LNCaP clone FGC (cell line): ENCODE measurements around the gene EPHB3.
A peak's percentile ranks its signal among the peaks of the same experiment; 100 is the strongest.

Experiments used
- DNase-seq: peaks from one replicate; pipeline ENCODE4 v3.0.0-alpha.2; 2011; ENCODE audit warnings: low read depth
- H3K4me3 ChIP-seq: 2 replicates; pipeline ENCODE4 v1.5.1; 2011; ENCODE audit warnings: mild to moderate bottlenecking, low read depth, low read length, control low read depth
- CTCF ChIP-seq: IDR thresholded peaks from 2 replicates; pipeline ENCODE4 v1.5.1; 2012; ENCODE audit warnings: mild to moderate bottlenecking; ENCODE audit not compliant: control insufficient read depth, insufficient read depth; ENCODE audit errors: extremely low read depth

EPHB3 gene

DNA sequence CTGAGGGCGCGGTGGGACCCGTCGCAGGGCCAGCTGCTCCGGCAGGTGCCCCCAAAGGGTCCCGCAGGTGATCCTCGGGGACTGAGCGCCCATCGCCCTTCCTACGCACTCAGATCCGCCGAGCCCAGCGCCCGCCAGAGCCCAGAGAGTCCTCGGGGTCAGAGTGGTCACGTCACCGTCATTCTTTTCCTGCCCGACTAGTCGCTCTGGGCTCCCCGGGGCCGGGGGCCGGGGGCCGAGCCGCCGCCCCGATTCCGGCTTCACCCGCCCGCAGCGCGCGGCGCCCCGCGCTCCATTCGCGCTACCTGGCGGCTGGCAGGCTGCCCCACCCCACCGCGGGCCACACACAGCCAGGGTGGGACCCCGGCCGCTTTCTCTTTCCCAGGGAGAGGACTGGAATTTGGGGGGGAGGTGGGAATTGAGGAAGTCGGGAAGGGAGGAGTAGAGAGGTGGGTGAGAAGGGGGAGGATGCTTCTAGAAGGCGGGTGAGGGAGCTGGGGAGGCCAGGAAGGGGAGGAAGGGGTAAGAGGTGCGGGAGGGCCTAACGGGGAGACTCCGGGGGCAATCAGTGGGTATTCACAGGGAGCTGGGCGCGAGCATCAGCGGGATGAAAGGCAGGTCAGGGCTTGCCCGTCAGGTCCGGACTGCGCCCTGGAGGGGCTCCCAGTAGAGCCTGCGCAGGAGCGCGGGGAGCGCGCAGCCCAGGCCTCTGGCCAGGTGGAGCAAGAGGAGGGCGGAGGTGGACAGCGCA lies 36.1 kb upstream of the EPHB3 start:
- DNase-seq: no peak
- peak overlapping the region; percentile 42 for H3K4me3 ChIP-seq
- TF ChIP-seq CTCF: no peak

- H3K4me3 ChIP-seq: no peak overlapping the region
Measured at GRCh38 chr3:184526088-184526433, 35.5 kb upstream of the EPHB3 start.

DNA sequence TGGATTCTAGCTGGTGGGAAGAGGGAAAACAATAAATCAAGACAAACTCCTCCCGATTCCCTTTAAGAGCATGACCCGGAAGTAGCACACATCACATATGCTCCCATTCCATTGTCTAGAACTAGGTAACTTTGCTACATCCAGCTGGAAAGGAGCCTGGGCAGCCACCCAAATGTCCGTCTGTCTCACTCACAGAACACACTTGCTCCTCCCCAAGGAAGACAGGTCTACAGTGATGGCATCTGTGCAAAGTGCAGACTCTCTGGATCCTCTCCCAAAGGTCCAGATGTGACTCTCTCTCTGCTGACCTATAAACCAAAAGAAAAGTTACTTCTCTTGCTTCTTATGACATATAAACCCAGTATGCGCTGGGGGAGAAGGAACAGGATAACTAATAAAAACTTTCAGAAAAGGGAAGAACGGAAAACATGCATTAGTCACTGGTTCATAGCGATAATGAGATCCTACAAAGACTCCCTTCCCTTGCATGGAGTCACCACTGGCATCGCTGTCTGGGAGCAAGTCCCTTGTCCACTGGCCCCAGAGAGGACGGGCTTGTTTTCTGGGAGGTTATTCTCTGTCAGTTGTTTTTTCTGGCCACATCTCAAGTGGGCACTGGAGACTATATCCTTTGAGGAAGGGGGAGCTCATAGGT lies 29.8 kb upstream of the EPHB3 start:
- no peak for TF ChIP-seq CTCF
- DNase-seq: no peak
- no peak overlapping the region for H3K4me3 ChIP-seq

More at GRCh38 chr3:184526088-184526433, 35.5 kb upstream of the EPHB3 start:
- no peak for DNase-seq
- TF ChIP-seq CTCF: no peak

DNA sequence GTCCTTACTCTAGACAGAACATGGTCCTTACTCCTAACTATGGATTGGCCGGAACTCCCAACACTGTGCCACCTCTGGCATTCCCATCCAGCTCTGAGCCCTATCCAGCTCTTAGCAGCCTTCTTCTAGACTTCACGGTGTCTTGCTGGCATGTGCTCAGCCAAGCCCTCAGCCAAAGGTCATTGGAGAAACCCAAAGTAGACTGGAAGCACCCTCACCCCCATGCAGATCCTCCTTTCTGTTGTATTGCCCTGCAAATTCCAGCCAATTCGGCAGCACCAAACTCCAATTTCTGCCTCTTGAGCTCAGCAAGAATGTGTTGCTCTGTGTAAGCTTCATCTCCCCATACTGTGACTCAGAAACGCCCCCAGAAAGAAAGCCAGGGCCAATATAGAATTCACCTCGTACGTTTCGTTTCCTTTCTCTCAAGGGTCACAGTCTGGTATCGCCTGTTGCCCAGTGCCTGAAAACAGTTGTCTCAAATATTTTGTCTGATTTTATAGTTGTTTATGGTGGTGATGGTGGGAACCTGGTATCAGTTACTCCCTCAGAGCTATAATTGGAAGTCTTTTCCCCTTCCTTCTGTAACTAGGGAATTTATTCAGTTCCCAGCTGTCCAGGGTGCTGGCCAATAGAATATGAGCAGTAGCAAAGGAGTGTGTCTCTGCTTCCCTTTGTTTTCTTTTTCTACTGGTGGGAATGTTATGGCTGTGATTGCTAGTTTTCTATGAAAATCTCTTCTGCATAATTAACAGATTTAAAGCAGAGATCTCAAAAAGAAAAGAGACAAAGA lies 28.4 kb upstream of the EPHB3 start:
- no peak for DNase-seq

GRCh38 chr3:184537885-184538665 lies 23.5 kb upstream of the EPHB3 start:
- no peak for DNase-seq
- H3K4me3 ChIP-seq: no peak overlapping the region
- TF ChIP-seq CTCF: no peak

More for the DNA sequence above, 28.4 kb upstream of the EPHB3 start:
- TF ChIP-seq CTCF: no peak
- H3K4me3 ChIP-seq: no peak overlapping the region

DNA sequence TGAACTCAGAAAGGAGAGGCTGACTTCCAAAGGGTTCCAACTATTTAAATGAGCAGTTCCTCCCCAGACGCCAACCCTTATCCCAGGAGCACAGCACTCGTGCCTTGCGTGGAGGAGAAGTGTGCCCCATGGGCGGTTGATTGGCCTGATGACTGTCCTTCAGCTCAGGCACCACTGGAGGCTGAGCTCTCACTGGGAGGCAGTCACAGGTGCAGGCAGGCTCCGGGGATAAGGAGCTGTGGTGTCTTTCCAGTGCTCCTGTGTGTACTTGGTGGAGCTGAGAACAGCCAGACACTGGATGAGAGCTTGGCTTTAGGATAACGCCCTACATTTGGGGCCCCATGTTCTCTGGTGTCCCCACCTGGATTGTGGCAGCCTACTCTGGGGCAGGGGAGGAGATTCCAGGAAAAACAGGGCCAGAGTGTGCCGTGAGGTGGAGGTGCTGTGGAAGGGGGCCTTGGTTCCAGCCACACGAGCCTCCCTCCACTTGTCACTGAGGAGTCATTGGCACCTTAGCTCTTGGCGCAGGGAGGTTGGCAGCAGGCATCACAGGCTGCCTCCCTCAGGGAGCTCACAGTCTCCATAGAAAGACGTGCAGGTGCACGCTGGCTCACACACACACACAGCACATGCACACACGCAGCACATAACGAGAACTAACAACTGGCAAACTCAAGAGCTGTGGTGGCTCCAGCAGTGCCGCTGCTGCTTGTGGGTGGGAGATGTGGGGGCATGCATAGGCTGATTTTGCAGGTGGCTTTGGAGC lies 22.7 kb upstream of the EPHB3 start:
- no peak for TF ChIP-seq CTCF
- no peak for DNase-seq
- no peak overlapping the region for H3K4me3 ChIP-seq
